Activated CD4-positive, alpha-beta T cell treated with anti-CD3 and anti-CD28 coated beads for 4 hours (primary cell): Measurements from ENCODE around the gene CORT.
A peak's percentile ranks its signal among the peaks of the same experiment; 100 is the strongest.

Experiments
- DNase-seq, 2 donors: peaks; one replicate each; pipeline ENCODE4 v3.0.0-alpha.2; 2020

The CORT gene

DNA sequence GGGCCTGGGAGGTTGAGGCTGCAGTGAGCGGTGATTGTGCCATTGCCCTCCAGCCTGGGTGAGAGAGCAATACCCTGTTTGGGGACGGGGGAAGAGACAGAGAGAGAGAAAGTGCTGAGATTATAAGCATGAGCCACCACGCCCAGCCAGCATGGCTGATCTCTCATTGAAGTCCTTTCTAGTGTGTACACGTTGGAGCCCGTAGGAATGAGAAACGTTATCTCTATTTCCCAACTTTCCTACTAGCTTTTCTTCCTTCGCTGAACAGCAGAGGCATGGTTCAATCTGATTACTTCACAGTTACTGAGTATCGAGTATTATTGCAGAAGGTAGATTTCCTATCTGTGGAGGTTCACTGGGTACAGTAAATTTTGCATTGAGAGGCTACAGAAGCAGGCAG lies 29.5 kb downstream of the CORT start:
- no peak for DNase-seq

- no peak for DNase-seq
Observed at GRCh38 chr1:10480614-10481013, 30.8 kb downstream of the CORT start.

GRCh38 chr1:10484521-10484920 lies 34.7 kb downstream of the CORT start:
- DNase-seq = no peak

DNA sequence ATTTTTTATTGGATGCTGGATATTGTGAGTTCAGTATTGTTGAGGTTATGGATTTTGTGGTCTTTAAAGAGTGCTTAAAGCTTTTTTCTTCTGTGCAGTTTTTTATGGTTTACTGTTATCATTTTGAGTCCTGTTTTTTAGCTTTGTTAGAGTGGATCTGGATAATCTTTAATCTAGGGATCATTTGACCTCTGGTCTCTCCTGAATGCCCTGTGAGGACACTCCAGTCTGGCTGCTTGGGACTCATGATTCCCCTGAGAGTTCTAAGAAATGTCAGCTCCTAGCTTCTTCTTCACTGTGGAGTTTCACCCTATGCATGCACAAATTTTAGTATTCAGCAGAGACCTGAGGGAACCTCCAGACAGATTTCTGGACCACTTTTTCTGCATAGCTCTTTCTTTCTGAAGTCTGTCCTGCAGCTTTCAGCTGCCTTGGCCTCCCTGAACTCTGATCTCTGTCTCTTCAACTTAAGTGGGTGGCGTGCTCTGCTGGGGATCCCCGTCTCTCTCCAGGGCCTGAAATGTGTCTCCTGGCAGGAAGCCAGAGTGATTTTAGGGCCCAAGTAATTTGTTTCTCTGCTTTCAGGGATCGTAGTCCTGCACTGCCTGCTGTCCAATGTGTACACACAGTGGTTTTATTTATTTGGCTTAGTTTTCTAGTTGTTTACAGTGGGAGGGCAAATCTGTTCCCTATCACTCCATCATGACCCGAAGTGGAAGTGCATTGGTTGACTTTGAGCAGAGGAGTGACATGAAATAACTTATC lies 39.6 kb downstream of the CORT start:
- DNase-seq = no peak

DNA sequence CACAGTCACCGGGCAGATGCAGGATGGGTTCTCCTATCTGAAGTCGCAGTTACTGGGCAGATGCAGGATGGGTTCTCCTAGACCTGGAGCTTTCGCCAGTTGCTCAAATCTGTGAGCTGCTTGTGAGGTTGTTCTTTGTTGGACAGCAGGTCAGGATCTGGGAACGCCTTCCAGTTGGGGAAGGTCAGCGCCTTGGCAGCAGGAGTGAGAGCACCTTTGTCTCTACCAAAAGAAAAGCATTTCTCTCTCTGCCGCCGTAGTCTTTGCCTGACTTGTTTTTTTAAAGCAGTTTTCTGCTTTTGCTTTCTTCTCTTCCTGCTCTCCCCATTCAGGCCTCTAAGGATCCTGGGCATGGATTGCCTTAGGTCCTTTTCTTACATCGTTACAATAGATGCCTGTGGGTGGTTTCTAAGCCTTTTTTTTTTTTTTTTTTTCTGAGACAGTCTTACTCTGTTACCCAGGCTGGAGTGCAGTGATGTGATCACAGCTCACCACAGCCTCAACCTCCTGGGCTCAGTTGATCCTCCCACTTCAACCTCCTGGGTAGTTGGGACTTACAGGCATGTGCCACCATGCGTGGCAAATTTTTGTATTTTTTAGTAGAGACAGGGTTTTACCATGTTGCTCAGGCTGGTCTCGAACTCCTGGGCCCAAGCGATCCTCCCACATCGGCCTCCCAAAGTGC lies 40.6 kb downstream of the CORT start:
- no peak for DNase-seq

DNA sequence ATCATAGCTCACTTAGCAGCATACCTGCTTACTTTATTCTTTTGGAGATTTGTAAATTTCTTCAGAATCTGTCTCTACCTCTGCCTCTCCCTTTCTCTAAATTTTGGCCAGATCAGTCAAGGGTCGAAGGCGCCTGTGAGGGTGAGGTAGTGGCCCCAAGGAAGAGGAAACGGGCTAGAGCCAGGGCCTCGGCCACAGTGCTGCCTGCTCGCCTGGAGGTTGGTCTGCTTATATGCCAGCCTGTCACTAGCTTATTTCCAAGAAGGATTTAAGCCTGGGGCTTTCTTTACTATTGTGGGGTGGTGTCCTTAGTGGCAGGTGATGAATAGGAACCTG lies 44.6 kb downstream of the CORT start:
- DNase-seq = no peak

- DNase-seq = peak; percentile 68 to 83
Observed at GRCh38 chr1:10494754-10495474, 45.1 kb downstream of the CORT start.

- DNase-seq = no peak
Observed at GRCh38 chr1:10495475-10495817, 45.6 kb downstream of the CORT start.

DNA sequence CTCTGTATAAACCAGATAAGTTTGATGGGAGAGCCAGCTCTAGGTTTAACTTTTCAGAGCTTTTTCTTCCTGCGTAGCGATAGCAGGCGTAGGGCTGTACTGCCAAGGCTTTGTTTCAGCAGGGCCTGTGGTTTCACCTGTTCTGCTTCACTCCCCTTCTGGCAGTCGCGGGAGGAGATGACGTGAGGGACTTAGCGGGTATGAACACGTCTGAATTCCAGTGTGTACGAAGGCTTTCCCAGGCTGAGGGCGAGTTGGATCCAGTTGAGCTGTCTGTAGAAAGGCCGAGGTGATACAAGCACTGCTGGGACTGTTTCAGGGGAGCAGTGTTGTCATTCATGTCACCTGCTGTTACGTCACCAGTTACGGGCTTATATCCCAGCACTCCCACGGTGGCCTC lies 46.1 kb downstream of the CORT start:
- peak in 1 of 2 donors; percentile 19 for DNase-seq

GRCh38 chr1:10497109-10497508 lies 47.3 kb downstream of the CORT start:
- no peak for DNase-seq

- no peak for DNase-seq
Observed at GRCh38 chr1:10498231-10498630, 48.4 kb downstream of the CORT start.
